ENCODE data around the gene MSH2. TPM values are rescaled to one million over a fixed set of nuclear protein-coding genes. Genes with fewer than 3 reads are reported as not detected.

Gene MSH2
- total RNA-seq, 1 experiment from 2014 or later = 139 TPM

GRCh38 chr2:47422560-47422959 is 19.6 kb downstream of the MSH2 start:
- no peak overlapping the region for H2BK15ac ChIP-seq (ENCODE audit: low read depth, low read length)
- no peak overlapping the region for H3K18ac ChIP-seq (ENCODE audit: insufficient read length, low read depth, low read length)
- H2BK12ac ChIP-seq (ENCODE audit: insufficient read length, low read depth, low read length) = no peak overlapping the region
- Mint-ChIP-seq H3K9me3 (peaks cover 0 to 2% of the 10 kb centered on the region in 2 experiments; a peak in 1 of 5 replicates), H3K27ac (no peak overlapping the region), H3K4me3 (no peak overlapping the region), H3K4me1 (peaks cover 0 to 2% of the 10 kb centered on the region in 2 experiments; a peak in 2 of 4 replicates), H3K27me3 (ENCODE audit: low read depth) (no peaks in the 10 kb centered on the region; the same call in 1 of the 2 replicates), H3K36me3 (ENCODE audit: insufficient read depth in 1 of 3, low read depth in 3 of 3) (peaks cover 66 to 81% (median 80%) of the 10 kb centered on the region in 3 experiments)
- no peak overlapping the region for H4K8ac ChIP-seq (replicated peaks; ENCODE audit: insufficient read length, low read depth, low read length)
- no peak for DNase-seq
- no peak overlapping the region for H3K4ac ChIP-seq (ENCODE audit: low read depth, low read length)
- H3K27ac ChIP-seq (ENCODE audit: insufficient read length, low read depth, low read length) = no peak overlapping the region
- H3K9ac ChIP-seq (ENCODE audit: extremely low read depth, insufficient read length, low read length) = no peak overlapping the region
- no peak overlapping the region for H4K91ac ChIP-seq (ENCODE audit: insufficient read length, low read depth, low read length)
- no peak overlapping the region for H4K5ac ChIP-seq (ENCODE audit: insufficient read length, low read depth, low read length)
- H3K79me1 ChIP-seq (ENCODE audit: insufficient read depth, low read depth, low read length, poor library complexity, severe bottlenecking) = peaks cover 2% of the 10 kb centered on the region
- no peaks in the 10 kb centered on the region for H4K20me1 ChIP-seq (ENCODE audit: control insufficient read depth, insufficient read depth, insufficient read length)
- no peak overlapping the region for H3K56ac ChIP-seq (ENCODE audit: insufficient read length, low read depth, low read length)
- no peaks in the 10 kb centered on the region for H3K9me3 ChIP-seq (ENCODE audit: control insufficient read depth, low read depth, low read length)
- no peak overlapping the region for H3K23ac ChIP-seq (ENCODE audit: insufficient read length, low read depth, low read length)
- no peak overlapping the region for H2BK20ac ChIP-seq (ENCODE audit: low read depth, low read length, poor library complexity, severe bottlenecking)
- WGBS (ENCODE audit: extremely low coverage, insufficient read length, low lambda C conversion rate) = no CpG with 5 or more reads among the region's 2 CpGs
- no peak for TF ChIP-seq CTCF (conservative IDR thresholded peaks at IDR 0.05)
- no peak overlapping the region for H2AFZ ChIP-seq (ENCODE audit: low read length)
- no peak overlapping the region for H2BK120ac ChIP-seq (ENCODE audit: low read depth, low read length, poor library complexity, severe bottlenecking)
- H3K79me2 ChIP-seq (ENCODE audit: insufficient read depth, low read length) = no peaks in the 10 kb centered on the region
- no peaks in the 10 kb centered on the region for H3K27me3 ChIP-seq (ENCODE audit: insufficient read depth, low read length)
- no peak overlapping the region for H2AK5ac ChIP-seq (ENCODE audit: insufficient read length, low read length)
- no peak overlapping the region for H3T11ph ChIP-seq (ENCODE audit: low read length)
- H3K23me2 ChIP-seq (ENCODE audit: insufficient read length, low read depth, low read length, poor library complexity, severe bottlenecking) = no peaks in the 10 kb centered on the region
- no peak overlapping the region for H2BK5ac ChIP-seq (ENCODE audit: insufficient read length, low read length)
- H3K4me1 ChIP-seq (ENCODE audit: insufficient read depth, low read length) = no peaks in the 10 kb centered on the region
- no peak overlapping the region for H3K4me2 ChIP-seq (ENCODE audit: insufficient read depth, insufficient read length, low read length)
- H3K14ac ChIP-seq (ENCODE audit: insufficient read depth, low read length) = no peak overlapping the region
